T-helper 9 cell (primary cell): ENCODE measurements around the gene TXNRD1.
"Not testable (repeated sequence)": the region's sequence is repeated elsewhere in the genome, so short reads cannot be mapped to it uniquely, and the experiment has no call there.

ENCODE experiments used
- DNase-seq: peaks from one replicate; pipeline ENCODE4 v3.0.0-alpha.2; 2020

Gene TXNRD1

GRCh38 chr12:104306943-104307654, 91.5 kb downstream of the TXNRD1 start:
- no peak for DNase-seq

- DNase-seq = no peak
Measured at GRCh38 chr12:104307655-104308000, 92.0 kb downstream of the TXNRD1 start.

DNA sequence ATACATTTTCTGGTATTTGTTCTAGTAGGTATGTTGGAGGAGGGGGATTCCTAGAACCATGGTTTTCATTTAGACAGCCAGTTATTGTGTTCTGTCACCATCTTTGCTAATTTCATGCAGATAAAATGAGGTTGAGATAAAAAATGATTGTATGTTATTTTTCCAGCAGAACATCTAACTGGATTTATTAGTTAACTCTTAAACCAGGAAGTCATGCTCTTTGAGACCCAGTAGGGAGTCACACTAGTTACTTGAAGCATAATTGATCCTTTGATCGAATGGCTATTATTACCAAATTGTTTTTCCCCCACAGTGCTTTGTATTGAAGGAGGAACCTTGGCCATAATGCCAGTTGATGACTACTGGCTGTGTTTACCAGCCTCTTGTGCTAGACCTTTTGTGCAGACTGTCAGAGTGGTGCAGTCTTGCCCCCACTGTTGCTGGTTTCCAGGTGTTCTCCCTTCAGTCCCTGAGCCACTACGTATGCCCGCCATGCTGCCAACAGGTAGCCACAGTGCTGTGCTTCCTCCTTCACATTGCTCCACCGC, 93.9 kb downstream of the TXNRD1 start:
- DNase-seq = no peak

GRCh38 chr12:104310751-104311633, 95.4 kb downstream of the TXNRD1 start:
- DNase-seq = no peak

GRCh38 chr12:104312202-104312601, 96.6 kb downstream of the TXNRD1 start:
- DNase-seq = no peak

GRCh38 chr12:104312654-104313053, 97.1 kb downstream of the TXNRD1 start:
- DNase-seq = no peak

GRCh38 chr12:104313568-104314241, 98.1 kb downstream of the TXNRD1 start:
- DNase-seq = no peak

- DNase-seq = no peak
Measured at GRCh38 chr12:104314242-104314614, 98.6 kb downstream of the TXNRD1 start.

DNA sequence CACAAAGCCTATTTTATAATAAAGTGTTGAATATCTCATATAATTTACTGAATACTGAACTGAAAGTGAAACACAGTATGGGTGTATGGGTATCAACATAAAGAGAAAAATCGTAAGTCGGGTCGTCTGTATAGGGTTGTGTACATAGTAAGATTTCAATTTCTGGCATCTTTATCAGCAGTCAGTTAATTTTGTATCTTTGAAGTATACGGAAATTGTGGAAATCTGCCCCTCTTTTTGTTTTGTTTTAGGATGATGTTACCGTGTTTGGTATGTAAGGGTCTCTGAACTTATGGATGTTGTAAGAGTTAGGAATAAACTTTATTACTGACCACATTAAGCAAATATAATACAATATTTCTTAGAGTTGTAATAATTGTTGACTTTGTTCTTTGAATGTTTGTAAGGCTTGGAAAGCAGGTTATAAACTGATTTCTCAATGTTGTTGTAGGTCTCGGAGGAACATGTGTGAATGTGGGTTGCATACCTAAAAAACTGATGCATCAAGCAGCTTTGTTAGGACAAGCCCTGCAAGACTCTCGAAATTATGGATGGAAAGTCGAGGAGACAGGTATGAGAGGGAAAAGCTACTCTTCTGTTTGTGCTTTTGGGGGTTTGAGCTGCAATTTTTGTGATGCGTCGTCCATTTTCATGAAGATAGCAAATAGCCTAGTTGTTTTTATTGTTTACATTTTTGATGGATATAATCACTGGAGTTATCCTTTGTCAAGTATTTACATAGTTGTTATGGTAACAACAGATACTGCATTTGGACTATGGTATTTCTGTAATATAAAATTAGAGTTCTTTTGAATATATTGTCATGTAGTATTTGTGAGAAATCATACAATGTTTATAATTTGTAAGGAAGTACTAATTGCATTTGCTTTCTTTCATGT, 100.0 kb downstream of the TXNRD1 start:
- no peak for DNase-seq

DNA sequence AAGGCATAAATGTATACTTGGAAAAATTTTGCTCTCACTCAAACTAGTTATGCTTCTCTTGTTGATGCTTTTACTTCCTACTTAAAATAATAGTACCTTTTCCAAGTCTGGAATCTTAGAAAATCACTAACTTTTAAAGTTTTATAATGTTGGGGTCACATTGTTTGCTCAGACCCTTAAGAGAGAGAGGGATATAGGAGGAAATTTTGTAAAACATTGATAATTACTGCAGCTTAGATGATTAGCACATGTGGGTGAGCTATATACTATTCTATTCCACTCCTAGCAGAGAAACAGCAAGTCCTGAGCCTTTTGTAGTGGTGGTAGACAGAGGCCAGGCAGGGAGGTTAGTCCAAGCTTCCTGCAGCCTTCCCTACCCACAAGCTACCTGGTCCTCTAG, 101.4 kb downstream of the TXNRD1 start:
- DNase-seq = no peak

- no peak for DNase-seq
Measured at GRCh38 chr12:104317538-104318210, 102.1 kb downstream of the TXNRD1 start.

DNA sequence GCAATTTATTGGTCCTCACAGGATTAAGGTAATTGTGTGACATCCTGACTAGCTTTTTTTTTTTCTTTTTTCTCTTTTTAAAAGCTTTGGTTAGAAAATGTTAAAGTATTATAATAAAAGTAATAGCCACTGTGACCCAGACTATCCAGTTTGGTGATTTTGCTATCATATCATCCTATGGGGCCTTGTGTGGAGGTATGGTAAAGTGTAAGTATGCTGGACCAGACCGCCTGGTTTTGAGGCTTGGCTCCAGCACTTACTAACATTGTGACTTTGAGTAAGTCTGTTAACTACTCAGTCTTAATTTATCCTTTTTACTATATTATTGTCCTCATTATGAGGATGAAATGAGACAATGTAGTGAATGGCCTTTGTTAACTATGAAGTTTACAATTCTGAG, 103.4 kb downstream of the TXNRD1 start:
- no peak for DNase-seq

- no peak for DNase-seq
Measured at GRCh38 chr12:104319918-104320626, 104.5 kb downstream of the TXNRD1 start.

DNA sequence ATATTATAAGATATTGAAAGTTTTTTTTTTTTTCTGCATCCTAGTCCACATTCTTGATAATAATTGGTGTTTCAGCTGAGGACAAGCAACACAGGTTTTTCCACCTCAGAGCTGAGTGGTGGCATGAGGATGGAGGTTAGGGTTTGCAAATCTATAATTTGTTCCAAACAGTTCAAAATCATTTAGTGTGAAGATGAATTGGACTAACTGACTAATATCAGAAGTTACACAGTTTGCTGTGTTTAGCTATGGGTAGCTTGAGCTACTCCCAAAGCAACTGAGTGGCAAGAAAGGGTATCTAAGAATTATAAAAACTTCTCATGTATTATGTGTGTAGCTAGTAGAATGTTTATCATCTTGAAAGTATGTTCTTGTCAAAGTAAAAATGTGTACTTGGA, 105.0 kb downstream of the TXNRD1 start:
- no peak for DNase-seq

DNA sequence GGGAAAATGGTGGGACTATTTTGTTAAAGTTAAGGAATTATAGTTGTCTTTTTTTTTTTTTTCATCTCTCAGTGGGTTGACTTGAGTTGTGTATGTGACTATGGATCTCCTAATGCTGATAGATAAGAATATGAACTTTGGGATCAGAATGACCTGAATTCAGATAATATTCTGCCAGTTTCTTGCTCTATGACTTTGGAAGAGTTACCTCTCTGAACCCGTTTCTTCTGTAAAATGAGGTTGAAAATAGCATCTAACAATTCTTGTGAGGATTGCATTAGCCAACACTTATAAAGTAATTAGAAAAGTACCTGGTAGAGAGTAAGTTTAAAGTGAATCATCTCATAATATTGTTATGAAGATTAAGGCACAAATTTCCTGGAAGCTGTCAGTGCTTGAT, 106.4 kb downstream of the TXNRD1 start:
- no peak for DNase-seq

- not testable (repeated sequence) for DNase-seq
Measured at GRCh38 chr12:104322533-104322932, 107.0 kb downstream of the TXNRD1 start.

GRCh38 chr12:104323899-104324298, 108.3 kb downstream of the TXNRD1 start:
- no peak for DNase-seq

GRCh38 chr12:104328278-104328677, 112.7 kb downstream of the TXNRD1 start:
- DNase-seq = not testable (repeated sequence)

DNA sequence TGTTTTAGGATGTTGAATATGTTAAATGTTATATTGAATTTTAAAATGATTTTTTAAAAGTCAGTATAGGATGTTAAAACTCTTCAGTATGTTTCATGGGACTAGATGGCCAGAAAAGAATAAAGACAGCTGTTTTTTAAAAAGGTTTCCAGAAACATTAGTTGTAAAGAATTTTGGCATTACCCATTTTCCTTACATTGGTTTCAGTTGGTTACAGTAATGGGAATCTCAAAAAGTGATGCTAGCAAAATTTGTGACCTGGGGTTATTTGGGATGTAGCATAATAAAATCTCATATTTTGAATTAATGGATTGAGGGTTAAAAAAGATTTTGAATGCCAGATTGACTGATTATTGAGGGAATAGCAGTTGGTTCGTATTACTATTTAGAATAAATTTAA, 113.2 kb downstream of the TXNRD1 start:
- no peak for DNase-seq

GRCh38 chr12:104329707-104330532, 114.3 kb downstream of the TXNRD1 start:
- DNase-seq = no peak
